GM18867 (cell line): Measurements from ENCODE around the gene DDOST.
"Not testable (repeated sequence)": the region's sequence is repeated elsewhere in the genome, so short reads cannot be mapped to it uniquely, and the experiment has no call there.

Experiments
- ATAC-seq: cut with Tn5 transposase; IDR thresholded peaks from one replicate; pipeline ENCODE4 v1.9.1; 2021; ENCODE audit warnings: mild to moderate bottlenecking, moderate library complexity; ENCODE audit not compliant: unreplicated experiment

DDOST gene

GRCh38 chr1:20693623-20694022 lies 32.5 kb upstream of the DDOST start:
- no peak for ATAC-seq

- no peak for ATAC-seq
Observed at GRCh38 chr1:20691872-20692271, 30.7 kb upstream of the DDOST start.

- no peak for ATAC-seq
Observed at GRCh38 chr1:20689645-20690056, 28.5 kb upstream of the DDOST start.

- no peak for ATAC-seq
Observed at GRCh38 chr1:20686883-20687725, 25.9 kb upstream of the DDOST start.

GRCh38 chr1:20685741-20686140 lies 24.6 kb upstream of the DDOST start:
- ATAC-seq = no peak

GRCh38 chr1:20685099-20685662 lies 24.0 kb upstream of the DDOST start:
- no peak for ATAC-seq

GRCh38 chr1:20684651-20685050 lies 23.5 kb upstream of the DDOST start:
- no peak for ATAC-seq

- ATAC-seq = no peak
Observed at GRCh38 chr1:20684050-20684620, 23.0 kb upstream of the DDOST start.

GRCh38 chr1:20683614-20684013 lies 22.4 kb upstream of the DDOST start:
- no peak for ATAC-seq

- no peak for ATAC-seq
Observed at GRCh38 chr1:20682571-20683236, 21.5 kb upstream of the DDOST start.

- ATAC-seq = no peak
Observed at GRCh38 chr1:20681999-20682398, 20.8 kb upstream of the DDOST start.

- no peak for ATAC-seq
Observed at GRCh38 chr1:20680269-20680668, 19.1 kb upstream of the DDOST start.

- no peak for ATAC-seq
Observed at GRCh38 chr1:20678599-20678998, 17.4 kb upstream of the DDOST start.

GRCh38 chr1:20673626-20674025 lies 12.5 kb upstream of the DDOST start:
- ATAC-seq = not testable (repeated sequence)

GRCh38 chr1:20672265-20672632 lies 11.1 kb upstream of the DDOST start:
- ATAC-seq = no peak

GRCh38 chr1:20670936-20671335 lies 9.8 kb upstream of the DDOST start:
- ATAC-seq = no peak

GRCh38 chr1:20668581-20668980 lies 7.4 kb upstream of the DDOST start:
- ATAC-seq = no peak

GRCh38 chr1:20666804-20667203 lies 5.6 kb upstream of the DDOST start:
- no peak for ATAC-seq

GRCh38 chr1:20666146-20666545 lies 5.0 kb upstream of the DDOST start:
- ATAC-seq = no peak

- no peak for ATAC-seq
Observed at GRCh38 chr1:20665726-20666125, 4.6 kb upstream of the DDOST start.

GRCh38 chr1:20663969-20664715 lies 3.0 kb upstream of the DDOST start:
- no peak for ATAC-seq
